Hypothalamus (tissue), 51 donors: ENCODE measurements around the gene THRB.

ENCODE experiments used
- DNase-seq, 51 donors: peaks; one replicate each; lab custom pipeline; 2025; lab: John Stamatoyannopoulos, UW

THRB gene

DNA sequence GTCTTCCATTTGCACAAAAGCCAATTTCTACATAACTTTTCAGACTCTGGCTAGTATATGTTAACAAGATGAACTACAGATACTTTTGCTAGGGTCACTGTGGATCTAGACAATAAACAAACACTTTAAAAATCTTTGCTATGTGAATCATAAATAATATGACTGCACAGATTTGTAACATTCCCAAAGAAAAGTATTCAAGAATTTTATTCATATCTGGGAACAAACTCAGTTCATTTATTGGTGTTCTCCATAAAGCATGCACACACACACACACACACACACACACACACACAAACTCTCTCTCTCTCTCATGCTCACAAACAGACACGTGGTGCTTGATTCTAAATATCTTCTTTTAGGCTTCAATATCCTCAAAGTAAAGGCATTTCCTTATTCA, 18.8 kb upstream of the THRB start:
- no peak for DNase-seq

DNA sequence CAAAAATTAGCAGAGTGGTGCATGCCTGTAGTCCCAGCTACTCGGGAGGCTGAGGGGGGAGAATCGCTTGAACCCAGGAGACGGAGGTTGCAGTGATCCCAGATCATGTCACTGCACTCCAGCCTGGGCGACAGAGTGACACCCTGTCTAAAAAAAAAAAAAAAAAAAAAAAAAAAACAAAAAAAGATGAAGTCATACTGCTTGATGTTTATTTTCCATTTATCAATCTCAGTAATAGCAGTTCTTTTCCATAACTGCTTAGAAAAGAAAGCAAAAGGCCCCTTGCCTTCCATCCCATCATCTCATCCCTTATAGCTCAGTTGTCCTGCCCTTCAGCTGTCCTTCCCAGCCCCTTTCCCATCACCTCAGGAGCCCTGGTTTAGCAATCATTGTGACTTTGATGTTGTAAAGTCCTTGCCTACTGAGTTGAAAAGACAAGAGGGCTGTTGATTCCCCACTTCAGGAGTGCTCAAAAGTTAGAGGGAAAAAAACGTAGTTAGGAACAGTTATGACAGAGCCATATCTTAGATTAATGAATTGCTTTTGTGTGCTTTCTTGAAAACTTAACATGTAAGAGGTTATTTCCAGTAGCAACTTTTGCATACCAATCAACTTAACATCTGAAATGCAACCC, 18.0 kb upstream of the THRB start:
- no peak for DNase-seq

DNA sequence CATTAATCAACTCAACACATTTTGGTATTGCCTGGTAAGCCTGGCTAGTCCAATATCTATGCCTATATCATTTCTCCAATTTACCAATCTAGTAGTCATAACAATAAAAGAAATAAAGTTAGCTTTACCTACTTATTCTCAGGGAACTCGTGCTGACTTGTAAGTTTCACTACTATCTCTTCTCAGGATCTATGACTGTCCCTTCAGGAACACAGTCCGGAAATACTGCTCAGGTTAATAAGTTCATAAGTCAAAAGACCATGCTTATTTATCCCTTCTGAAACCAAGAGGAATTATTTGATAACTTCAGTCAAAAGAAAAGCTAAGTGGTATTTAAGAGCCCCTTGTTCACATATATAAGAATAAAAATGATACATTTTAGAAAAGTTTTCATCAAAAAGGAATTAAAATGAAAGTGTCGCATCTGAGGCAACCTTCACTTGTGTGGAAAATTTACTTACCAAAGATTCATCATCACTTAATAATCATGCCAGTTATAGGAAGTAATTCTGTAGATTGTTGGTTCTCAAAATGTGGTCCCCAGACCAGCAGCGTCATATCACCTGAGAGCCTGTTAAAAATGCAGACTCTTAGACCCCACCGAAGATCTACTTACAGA, 15.5 kb upstream of the THRB start:
- no peak for DNase-seq

DNA sequence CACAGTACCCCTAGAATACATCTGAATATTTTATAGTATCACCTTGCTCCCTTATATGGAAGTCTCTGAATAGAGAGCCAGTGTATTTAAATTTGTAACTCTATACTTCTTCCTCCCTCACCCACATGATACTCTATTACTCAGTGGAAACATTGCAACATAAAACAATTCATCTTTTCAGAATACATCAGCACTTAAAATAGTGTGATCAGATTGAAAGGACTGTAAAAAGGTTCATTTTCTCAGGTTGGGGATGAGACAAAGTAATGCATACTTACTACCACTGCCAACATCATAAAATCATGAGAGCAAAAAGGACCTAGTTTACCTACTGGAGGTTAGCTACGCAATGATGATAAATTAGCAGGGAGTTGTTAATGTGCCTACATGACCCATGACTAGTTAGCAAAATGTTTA, 13.8 kb upstream of the THRB start:
- no peak for DNase-seq

DNA sequence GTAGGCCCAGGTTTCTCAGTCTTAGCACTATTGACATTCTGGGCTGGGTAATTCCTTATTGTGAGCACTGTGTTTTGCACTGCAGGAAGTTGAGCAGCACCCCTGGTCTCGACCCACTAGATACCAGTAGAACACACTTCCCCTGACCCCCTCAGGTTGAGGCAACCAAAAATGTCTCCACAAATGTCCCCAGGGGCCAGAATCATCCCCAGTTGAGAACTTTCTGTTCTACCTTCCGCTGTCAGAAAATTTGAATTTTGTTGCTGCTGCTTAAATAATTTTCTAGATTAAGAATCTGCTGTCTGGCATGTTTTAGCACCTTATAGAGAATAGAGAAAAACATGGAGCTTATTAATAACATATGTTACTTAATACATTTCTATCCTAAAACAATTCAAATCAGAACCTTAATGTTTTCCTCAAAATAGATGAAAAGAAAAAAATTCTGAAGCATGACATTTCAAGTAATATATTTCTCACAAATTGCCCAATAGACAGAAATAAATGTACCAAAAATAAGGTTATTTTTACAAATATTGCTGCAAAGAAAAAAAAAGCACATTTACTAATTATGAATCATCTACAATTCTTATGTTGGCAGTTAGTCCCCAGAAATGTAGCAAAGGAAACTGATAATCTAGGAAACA, 13.2 kb upstream of the THRB start:
- DNase-seq = no peak

DNA sequence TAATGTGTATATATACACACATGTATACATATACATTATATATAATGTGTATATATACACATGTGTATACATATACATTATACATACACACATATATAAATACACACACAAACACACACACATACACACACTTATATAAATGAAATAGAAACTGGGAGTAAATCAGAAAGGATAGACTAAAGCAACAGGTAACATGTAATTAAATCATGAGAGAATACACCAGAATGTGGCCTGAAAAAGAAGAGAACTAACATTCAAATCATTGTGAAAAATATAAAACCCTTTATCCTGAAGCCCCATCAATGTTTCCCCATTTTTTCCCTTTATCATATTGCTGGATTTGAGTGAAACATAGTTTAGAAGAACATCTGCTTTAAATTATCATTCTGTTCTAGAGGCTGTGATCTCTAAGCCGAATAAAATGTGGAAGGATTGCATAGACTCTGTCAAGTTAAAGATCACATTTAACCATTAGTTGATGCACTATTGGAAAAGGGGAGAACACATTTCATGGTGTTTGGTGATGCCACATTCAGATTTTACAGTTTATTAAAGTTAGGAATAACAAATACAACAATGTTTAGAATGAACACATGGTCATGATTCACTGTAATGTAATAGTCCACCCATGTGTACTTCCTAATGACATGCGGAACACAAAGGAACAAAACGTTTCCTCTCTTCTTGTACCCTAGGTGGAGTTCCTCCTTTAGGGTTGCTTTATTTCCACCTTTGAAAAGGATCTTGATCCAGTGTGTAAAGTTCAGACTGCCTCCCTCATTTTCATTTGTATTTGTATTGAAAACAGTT, 12.5 kb upstream of the THRB start:
- DNase-seq = no peak

DNA sequence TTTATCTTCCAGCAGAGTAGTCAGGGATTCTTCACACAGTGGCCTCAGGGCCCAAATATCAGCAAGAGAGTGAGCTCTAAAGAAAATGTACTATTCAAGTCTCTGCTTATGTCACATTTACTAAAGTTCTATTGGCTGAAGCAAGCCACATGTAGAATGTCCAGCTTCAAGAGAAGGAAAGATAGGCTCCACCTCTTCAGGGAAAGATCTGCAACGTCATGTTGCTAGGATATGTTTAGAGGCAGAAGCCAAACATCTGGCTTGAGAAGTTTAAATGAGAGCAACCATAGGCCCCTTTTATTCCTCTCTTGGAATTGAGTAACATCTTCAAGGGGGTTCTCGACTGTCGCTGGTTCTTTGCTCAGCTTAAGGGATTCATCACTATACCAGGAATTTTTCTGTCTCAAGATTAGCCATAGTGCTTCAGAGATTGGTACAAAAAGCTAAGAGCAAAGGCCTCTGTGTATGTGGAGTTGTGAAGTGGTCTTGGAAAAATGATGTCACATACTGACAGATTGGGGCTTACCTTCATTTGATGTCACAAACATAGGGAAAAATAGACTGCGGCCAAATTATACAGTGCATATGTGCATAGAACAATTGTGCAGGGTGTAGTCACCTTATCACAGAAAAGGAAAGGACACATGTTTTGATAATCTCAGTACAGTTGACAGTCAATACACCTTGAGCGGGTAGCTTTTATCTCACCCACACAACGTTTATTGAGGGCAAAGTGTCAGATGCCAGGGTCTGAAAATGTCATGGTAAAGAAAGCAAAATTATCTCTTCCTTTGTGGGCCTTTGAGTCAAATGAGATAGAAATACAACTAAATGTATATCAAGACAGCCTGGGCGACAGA, 11.3 kb upstream of the THRB start:
- no peak for DNase-seq

DNA sequence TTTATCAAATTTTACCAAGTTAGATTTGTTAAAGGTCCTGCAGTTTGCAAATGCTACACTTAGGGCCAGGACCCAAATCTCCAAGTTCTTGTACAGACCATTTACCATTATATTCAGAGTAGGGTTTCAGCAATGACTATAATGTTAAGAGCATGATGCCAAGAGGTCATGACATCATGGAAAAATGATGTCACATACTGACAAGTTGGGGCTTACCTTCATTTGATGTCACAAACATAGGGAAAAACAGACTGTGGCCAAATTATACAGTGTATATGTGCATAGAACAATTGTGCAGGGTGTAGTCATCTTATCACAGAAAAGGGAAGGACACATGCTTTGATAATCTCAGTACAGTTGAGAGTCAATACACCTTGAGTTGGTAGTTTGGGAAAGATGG, 10.1 kb upstream of the THRB start:
- no peak for DNase-seq

DNA sequence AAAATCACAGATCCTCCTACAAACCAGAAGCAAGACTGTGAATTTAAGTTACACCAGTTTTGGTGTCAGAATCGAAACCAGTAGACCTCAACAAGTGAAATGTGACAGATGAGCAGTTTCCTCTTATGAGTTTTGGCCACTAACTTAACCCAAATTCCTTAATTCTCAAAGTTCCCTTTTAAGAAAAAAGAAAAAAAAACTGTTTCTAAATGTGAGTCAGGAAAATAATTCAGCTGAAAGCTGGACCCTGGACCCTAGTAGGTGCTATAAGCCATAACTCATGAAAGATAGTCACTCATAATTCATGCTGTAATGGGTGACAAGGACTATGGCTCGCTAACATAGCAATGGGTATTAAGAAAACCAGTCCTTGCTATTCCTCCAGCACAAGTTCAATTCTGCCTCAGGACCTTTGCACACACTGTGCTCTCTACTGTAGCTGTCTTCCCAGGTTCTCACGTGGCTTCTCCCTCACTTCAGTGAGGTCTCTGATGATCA, 9.0 kb upstream of the THRB start:
- DNase-seq = no peak

DNA sequence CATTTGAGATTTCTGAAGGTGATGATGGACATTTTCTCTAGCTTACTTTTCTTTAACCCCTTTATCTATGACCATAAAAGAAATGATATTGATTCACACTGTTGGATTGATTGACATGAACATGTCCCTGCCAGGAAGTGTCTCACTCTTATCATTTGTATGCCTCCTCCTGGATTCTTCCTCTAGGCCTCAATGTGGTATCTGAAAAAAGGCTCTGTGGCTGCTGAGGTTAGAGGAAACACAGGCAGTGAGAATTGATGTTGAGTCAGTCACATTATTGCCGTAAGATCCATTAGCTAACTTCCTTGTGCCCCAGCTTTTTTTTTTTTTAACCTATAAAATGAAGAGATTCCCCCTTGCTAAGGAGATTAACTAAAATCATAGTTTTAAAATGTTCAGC, 8.0 kb upstream of the THRB start:
- no peak for DNase-seq

DNA sequence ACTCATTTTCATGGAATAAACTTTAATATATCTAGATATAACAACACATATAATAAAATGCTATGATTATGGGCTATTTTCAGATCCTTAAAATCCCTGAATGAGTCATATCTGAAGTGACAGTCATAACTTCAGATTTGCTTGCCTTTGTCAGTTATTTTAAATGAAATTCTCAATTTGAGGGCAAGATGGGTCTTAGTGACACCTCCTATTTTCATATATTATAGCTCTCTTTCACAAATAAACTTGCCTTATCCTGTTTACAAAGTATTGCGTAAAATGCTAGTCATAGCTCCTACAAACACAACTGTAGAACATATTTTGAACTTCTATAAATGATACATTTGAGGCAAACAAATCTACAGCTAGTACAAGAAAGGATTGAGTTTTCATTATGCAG, 6.2 kb upstream of the THRB start:
- DNase-seq = no peak

DNA sequence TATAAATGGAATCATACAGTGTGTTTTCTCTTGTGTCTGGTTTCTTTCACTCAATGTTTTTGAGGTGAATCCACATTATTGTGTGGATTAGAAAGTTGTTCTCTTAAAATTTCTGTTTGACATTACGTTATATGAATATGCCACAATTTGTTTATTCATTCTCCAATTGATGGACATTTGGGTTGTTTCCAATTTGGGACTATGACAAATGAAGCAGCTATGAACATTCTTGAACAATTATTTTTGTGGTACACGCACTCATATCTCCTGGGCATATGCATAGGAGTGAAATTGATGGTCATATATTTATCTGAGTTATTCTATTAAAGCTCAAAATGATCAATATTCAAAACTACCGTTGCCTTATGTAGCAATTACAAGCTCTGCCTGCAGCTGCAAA, 5.3 kb upstream of the THRB start:
- DNase-seq = no peak

DNA sequence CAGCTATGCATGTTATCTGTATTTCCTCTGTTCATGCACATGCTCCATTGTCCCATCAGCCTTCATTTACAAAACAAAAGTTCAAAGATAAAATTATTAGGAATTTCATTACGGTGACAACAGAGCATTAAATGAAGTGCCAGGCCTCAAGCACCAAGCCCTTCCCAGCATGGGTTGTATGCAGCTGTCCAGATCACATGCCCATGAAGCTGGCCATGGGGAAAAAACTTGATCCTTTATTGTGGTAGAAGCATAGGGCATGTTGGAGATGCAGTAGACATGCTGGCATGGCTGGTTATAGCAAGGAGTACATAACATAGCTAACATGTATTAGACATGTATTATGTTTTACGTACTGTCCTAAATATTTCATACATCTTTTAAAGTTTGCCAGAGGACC, 4.1 kb upstream of the THRB start:
- no peak for DNase-seq

DNA sequence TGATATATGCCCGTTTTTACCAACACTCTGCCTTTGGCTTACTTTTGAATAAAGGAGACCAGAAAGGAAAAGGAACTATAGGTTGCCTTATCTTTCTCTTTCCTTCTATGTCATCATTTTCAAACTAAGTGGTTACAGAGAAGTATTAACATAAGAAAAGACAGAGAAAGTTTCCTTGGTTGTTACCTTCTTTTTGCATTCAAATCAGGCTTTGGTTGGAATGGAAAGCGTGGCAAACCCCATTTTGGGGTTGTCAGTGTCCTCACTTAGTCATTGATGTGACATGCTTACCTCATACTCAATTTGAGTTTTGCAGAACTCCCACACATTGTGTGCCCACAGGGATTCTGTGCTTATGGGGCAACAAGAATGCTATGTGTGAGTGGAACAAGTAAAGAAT, 3.7 kb upstream of the THRB start:
- no peak for DNase-seq

DNA sequence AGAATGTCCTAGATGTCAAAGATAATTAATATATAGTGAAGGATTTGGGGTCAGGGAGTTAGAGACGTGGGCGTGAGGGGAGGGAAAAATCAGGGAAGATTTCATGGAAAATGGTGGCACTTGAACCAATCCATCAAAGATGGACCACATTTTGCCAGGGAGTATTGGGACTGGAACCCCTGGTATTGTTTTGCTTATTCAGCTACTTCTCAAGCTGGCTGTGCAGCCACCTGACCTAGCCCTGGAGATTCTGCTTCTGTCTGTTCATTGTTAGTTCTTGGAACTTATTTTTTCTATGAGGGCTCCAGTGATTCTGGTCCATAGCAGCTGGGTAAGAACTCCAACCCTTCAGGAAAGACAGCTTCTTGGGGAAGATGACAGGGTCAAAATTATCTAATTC, 3.3 kb upstream of the THRB start:
- DNase-seq = no peak

DNA sequence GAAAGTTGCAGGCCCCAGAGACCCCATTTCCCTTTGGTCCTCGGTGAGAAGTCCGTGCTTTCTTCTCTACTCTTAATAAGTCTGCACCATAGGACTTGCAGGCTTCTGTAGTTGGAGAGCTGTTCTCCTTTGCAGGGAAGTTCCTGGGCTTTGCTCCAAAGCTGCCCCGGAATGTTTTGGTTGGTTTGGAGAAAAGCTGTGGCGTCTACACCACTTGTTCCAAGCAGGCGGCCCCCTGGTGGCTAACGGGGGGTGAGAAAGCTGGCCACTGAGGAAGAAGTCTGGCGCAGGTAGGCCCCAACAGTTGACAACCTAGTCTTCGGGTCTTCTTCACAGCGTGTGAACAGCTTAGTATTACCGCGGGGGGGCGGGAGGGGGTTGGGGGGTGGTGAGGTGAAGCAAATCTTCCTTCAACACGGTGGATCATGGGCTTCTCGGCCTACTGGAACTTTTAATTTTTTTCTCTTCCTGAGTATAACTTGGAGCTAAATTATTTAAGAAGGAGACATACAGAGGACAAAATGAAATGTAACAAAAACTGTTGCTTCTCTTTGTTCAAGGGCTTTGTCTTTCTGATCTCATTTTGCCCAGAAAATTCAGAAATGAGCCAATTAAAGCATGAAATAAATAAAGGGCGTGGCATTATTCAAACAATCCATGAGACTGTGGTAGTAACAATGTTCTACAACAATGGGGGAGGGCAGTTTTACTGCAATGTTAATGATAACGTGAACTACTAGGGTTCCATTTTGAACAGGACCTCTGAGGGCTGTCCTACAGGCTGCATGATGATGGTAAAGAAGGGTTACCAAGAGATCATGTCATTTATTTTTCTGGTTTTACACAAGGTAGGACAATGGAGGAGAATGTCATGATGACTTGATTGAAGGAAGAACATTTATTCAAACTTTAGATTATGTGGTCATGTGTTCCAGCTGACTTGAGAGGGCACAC, 2.2 kb upstream of the THRB start:
- DNase-seq = peak in 28 of 51 donors; percentile 1 to 59 (median 22)

DNA sequence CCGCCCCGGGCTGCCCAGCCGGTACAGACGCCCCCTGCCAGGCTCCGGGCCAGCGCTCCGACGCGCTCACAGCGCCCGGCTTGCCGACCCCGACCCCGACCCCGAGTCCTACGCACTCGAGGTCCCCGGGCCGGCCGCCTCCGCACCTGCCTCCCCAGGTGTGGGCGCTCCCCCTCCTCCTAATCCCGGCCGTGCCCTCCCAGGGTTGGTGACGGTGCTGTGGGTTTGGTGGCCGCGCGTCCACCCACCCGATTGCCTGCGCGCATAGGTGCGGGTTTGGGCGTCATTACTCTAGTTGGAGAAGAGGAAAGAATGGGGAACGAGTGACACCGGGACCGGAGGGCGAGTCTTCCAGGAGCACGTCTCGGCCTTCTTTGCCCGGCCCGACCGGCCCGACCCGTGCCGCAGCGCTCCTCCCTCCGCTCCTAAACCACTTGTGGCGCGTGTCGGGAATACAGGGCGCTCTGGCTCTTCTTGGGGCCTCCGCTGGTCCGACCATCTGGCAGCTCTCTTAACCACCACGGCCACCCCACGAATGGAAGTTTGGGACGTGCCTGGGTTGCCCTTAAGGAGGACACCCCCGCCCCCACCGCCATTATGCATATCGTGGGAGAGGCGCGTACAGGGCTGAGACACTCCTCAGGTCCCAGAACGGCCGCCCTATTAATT, 810 bp upstream of the THRB start:
- peak in 26 of 51 donors; percentile 9 to 62 (median 38) for DNase-seq

DNA sequence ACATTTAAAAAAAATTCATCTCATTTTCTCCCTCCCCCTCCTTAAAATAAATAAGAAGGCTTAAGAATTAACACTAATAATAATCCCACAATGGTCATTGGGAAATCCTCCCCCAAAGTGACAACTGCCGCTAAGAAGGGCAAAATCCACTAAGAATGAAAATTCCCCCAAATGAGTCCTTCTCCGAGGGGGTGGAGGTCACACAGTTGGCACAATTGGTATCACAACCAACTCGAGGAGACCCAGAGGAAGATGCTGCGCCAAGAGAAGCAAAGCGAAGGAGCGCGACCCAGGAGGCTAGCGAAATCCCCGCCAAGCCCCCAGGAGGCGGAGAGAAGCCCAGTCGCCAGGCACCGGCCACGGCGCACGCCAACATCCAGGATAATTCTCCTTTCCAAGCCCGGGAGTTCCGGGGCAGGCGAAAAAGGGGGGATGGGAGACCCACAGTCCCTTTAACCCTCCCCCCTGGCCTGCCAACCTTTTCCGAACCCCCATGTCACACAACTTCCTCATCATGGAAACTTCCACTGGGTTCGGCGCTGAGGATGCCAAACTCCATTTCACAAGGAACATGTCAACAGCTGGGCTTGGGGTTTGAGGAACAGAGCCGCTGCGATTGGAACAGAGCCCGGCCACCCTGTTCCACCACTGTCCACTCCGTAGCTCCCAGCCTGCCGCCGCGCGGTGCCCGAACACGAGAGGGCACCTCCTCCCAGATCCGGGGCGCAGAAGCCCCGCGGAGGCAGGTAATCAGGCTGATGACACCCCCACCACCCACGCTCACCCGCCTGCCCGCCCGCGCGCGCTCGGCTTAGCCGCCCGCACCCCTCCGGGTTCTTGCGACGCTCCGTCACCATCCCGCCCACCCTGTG, 668 bp downstream of the THRB start:
- peak in 48 of 51 donors; percentile 18 to 84 (median 59) for DNase-seq
